OCI-M2 (cell line): ENCODE measurements around the gene SPTSSA.
A peak's percentile ranks its signal among the peaks of the same experiment; 100 is the strongest.

ENCODE experiments used
- DNase-seq: peaks from one replicate; lab custom pipeline; 2025; ENCODE audit not compliant: unreplicated experiment; lab: John Stamatoyannopoulos, UW

SPTSSA gene

GRCh38 chr14:34472706-34473279 lies 10.8 kb upstream of the SPTSSA start:
- DNase-seq = no peak

DNA sequence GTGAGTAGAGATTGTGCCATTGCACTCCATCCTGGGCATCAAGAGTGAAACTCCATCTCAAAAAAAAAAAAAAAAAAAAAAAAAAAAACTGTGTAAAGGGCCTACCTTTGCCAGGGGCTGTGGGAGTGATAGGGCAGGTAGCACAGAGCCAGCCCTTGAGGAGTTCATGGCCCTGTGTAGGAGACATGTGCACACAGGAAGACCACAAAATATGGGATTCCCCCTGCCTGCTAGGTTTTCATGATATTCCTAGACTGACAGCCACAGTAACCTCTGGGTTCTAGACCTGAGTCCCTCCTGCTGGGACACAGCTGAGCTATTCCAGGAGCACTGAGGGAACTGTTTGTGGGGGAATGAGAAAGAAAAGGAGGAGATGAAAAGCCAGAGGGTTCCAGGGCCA lies 8.3 kb upstream of the SPTSSA start:
- DNase-seq = no peak

GRCh38 chr14:34466691-34467090 lies 4.7 kb upstream of the SPTSSA start:
- no peak for DNase-seq

GRCh38 chr14:34465069-34465859 lies 3.2 kb upstream of the SPTSSA start:
- DNase-seq = peak; percentile 48

- no peak for DNase-seq
These were observed 1.5 kb upstream of the SPTSSA start for GRCh38 chr14:34463598-34463961.

DNA sequence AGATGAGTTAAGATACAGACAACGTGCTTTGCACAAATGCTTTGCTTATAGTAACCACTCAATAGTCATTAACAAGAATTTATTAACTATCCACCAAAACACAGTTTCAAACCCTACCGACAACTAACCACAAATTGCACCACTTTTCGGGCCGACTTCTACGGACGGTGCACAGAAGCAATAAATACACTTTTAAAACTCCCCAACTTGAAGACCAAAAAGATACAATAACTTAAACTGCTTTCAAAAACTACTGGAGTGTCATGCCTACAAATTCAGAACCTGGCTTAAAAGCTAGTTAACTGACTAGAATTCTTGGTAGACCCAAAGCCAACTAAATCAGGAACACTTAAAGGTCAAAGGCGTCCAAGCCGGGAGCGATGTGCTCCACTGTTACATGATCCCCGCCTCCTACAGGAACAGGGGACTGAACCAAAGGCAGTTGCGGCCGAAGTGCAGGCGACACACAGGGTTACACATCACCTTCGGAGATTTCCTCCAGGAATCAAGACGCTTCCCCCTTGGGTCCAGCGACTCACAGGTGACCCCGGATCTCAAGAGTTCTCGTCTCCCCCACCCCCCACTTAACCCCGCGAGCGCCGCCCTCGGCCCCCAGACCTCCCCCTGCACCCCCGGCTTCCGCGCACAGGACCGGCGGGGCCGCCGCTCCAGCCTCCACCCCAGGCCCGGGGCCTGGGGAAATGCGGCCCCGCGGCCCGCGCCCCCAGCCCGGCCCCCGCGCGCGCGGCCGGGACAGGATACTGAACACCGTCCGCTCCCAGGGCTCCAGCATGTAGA lies 507 bp downstream of the SPTSSA start:
- DNase-seq = peak; percentile 34

DNA sequence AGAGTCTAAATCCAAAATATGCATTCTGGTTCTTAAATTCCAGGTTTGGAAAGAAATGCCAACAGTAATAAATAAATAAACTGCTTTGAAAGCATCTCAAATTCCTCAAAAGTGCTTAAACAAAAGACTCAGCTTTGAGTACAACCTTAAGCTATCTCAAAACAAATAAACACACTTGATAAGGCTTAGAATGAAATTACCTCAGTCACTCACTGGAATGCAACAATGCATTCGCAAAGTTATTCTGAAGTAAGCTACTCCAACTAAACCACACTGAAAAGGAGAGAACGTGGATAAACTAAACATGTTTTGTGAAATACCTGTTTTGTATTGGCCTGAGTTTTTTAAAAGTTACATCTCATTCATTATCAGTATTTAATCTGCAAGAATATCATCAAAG lies 1.2 kb downstream of the SPTSSA start:
- no peak for DNase-seq

DNA sequence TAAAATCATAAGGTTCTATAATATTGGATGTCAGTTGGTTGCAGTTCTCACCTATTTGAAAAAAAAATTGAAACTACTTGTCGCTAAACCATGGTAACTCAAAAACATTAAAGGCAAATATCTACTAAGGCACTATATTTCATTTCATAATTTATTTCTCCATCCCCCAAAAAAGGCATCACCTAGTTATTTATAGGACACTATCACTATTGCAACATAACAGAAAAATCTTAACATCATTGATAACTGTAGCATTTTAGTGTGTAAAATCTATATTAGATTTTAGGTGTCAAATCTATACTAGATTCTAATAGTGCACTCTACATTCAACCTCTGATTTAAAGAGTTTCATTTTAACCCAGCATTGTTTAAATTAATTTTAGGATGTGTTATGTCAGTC lies 1.7 kb downstream of the SPTSSA start:
- DNase-seq = no peak

DNA sequence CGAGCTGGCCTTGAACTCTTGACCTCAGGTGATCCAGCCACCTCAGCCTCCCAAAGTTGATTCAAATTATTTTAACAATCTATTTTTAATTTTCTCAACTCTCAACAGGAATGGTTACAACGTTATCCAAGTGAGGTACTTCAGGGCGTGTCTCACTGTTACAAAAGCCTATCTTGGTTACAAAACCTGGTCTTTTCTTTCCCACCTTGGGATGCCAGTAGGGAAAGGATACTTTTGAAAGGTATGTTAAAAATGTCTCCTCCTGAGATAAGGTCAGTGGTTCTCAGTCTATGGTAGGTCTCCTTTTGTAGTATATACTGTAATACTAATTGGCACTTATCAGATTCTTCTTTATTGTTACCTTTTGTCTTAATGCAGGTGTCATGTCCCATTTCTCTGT lies 4.9 kb downstream of the SPTSSA start:
- no peak for DNase-seq

GRCh38 chr14:34453226-34453625 lies 8.8 kb downstream of the SPTSSA start:
- no peak for DNase-seq

- no peak for DNase-seq
These were observed 9.7 kb downstream of the SPTSSA start for GRCh38 chr14:34452258-34452822.

- DNase-seq = no peak
These were observed 11.1 kb downstream of the SPTSSA start for GRCh38 chr14:34450958-34451357.

- no peak for DNase-seq
These were observed 11.5 kb downstream of the SPTSSA start for GRCh38 chr14:34450542-34450915.

DNA sequence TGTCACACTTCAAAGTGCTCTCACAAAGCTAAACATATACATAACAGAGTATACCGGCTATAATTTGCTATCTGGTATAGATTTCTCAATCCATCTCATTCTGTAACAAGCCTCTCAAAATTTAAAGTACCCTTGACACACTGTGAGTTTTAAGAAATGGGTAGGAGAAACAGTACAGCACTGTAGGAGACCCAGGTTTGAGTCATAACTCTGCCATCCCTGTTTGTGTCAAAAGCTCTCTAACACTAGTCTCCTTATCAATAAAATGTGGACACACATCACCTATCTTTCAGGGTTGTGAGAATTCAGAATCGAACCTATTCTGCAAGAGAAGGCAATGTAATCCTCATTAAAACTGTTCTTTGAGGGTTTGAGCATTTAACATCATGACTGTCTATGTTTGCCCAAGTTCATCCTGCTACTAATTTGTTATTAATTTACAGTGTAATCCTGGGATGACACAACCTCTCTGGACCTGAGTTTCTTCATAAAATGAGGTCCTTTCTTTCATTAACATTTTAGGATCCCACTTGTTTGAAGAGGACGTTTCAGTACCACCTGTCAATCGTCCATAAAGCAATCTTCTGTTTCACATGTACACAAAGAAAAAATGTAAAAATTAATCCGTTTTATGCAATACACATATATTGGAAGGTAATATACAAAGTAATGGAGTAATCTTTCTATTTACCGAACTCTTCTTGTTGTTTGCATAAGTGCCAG lies 12.1 kb downstream of the SPTSSA start:
- no peak for DNase-seq

DNA sequence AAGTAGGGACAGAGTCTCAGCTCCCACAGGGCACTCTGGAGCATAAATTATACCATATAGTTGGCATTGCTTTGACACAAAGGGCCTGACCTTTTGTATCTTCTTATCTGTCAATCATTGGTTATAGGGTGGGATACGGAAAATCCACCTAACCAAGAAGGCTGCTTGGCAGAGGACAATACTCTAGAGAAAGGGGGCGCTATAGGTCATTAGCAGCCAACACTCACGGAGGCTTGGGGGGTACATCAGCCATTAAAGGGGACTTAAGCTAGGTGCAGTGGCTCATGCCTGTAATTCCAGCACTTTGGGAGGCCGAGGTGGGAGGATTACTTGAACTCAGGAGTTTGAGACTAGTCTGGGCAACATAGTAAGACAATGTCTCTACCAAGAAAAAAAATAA lies 22.9 kb downstream of the SPTSSA start:
- no peak for DNase-seq

DNA sequence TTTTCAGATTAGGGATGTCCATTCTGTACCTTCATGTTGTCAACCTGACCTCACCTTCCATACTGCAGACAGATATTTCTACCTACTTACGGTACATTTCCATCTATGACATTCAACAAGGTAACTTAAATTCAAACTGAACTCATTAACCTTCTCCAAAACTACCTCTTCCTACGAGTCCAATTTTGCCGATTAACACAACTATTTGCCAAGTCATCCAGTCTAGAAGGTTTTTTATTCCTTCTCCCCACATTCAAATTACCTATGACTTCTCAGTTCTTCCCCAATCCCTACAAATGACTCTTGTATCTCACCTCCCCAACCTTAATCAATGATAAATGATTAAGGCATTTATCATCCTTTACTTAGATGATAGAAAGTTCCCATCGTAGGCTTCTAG lies 23.6 kb downstream of the SPTSSA start:
- no peak for DNase-seq

DNA sequence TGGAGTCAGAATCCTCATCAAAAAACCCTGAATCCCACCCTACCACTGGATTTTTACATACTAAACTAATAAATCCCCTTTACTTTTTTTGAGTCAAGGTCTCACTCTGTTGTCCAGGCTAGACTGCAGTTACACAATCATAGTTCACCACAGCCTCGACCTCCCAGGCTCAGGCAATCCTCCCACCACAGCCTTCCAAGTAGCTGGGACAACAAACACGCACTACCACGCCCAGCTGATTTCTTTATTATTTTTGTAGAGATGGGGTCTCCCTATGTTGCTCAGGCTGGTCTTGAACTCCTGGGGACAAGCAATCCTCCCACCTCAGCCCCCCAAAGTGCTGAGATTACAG lies 24.3 kb downstream of the SPTSSA start:
- DNase-seq = no peak

- DNase-seq = no peak
These were observed 24.9 kb downstream of the SPTSSA start for GRCh38 chr14:34436960-34437728.

GRCh38 chr14:34436118-34436905 lies 25.7 kb downstream of the SPTSSA start:
- no peak for DNase-seq

- DNase-seq = no peak
These were observed 28.1 kb downstream of the SPTSSA start for GRCh38 chr14:34433957-34434356.
